HCT116 (cell line): ENCODE results near the gene NOX4. TPM values are rescaled to one million over a fixed set of nuclear protein-coding genes. Genes with fewer than 3 reads are reported as not detected.

Experiments used
- ATAC-seq: fragments of 200-7000 bp; cut with Tn5 transposase; 2 replicates; pipeline ENCODE4 v1.9.1; 2020; ENCODE audit warnings: mild to moderate bottlenecking, moderate library complexity
- BruUV-seq: library from RNA; stranded (reverse); fragments of 400-500 nt; replicated peaks from 2 replicates; lab custom pipeline; 2021; lab: Mats Ljungman, UMichigan
- CTCF ChIA-PET: fragments of 300-600 bp; sonication (Branson Sonifier 250); formaldehyde crosslinking; loops from one replicate; lab custom pipeline; 2021; ENCODE audit warnings: antibody characterized with exemption; lab: Charles Lee
- POLR2A ChIA-PET: fragments of 300-600, 350-600 bp; sonication (Branson Sonifier 250); formaldehyde crosslinking; loops from one replicate; lab custom pipeline; 2021; ENCODE audit warnings: antibody characterized with exemption; lab: Charles Lee
- RAD21 ChIA-PET, 2 experiments: fragments of 300-600 bp; sonication (Branson Sonifier 250); formaldehyde crosslinking; loops; one replicate each; lab custom pipeline; 2023; ENCODE audit warnings: low total read pairs in 2 of 2; ENCODE audit not compliant: uncharacterized antibody in 2 of 2, unreplicated experiment in 2 of 2, low non-redundant PET in 1 of 2; lab: Charles Lee
- DNase-seq: peaks from one replicate; pipeline ENCODE4 v3.0.0-alpha.2; 2010; ENCODE audit warnings: low read depth, low spot score
- H2AFZ ChIP-seq: fragments of 200-600 bp; shearing (Covaris generic), sonication (generic); 2 replicates; pipeline ENCODE4 v1.6.1; 2017; ENCODE audit warnings: low read depth, mixed run types, mixed read lengths, antibody characterized with exemption, low read length; ENCODE audit not compliant: poor library complexity, severe bottlenecking
- H3K27ac ChIP-seq: 2 replicates; pipeline ENCODE4 v1.5.1; 2012; ENCODE audit warnings: low read depth, low read length
- H3K27me3 ChIP-seq: fragments of 200-600 bp; sonication (generic); 2 replicates; pipeline ENCODE4 v1.6.1; 2016; ENCODE audit warnings: mixed run types, low read length, mixed read lengths; ENCODE audit not compliant: insufficient read depth
- H3K36me3 ChIP-seq, 2 experiments: fragments of 200-500 bp in 1 of 2; fragments of 200-600 bp in 1 of 2; sonication (Bioruptor generic) in 1 of 2; sonication (generic) in 1 of 2; 2 replicates each; pipeline versions ENCODE4 v1.5.1 to v1.6.1; 2014 to 2016; ENCODE audit warnings: low read length in 2 of 2, inconsistent platforms in 1 of 2, mixed read lengths in 1 of 2, mixed run types in 1 of 2; ENCODE audit not compliant: insufficient read depth in 2 of 2, control insufficient read depth in 1 of 2
- H3K4me1 ChIP-seq, 2 experiments: fragments of 200-600 bp in 1 of 2; sonication (generic) in 1 of 2; 2 replicates each; pipeline versions ENCODE4 v1.5.1 to v1.6.1; 2012 to 2017; ENCODE audit warnings: low read length in 2 of 2, inconsistent platforms in 1 of 2, mild to moderate bottlenecking in 1 of 2, mixed read lengths in 1 of 2, mixed run types in 1 of 2, moderate library complexity in 1 of 2; ENCODE audit not compliant: insufficient read depth in 2 of 2, control insufficient read depth in 1 of 2
- H3K4me2 ChIP-seq: fragments of 200-600 bp; sonication (generic); 2 replicates; pipeline ENCODE4 v1.6.1; 2017; ENCODE audit warnings: mixed run types, low read length, mixed read lengths
- H3K4me3 ChIP-seq, 2 experiments: fragments of 200-600 bp in 1 of 2; sonication (generic) in 1 of 2; replicated peaks in 1 of 2; 2 replicates each; pipeline ENCODE4 v1.5.1; 2011 to 2016; ENCODE audit warnings: low read length in 2 of 2, control low read depth in 1 of 2, low read depth in 1 of 2, mild to moderate bottlenecking in 1 of 2, mixed read lengths in 1 of 2, mixed run types in 1 of 2
- H3K79me2 ChIP-seq: fragments of 200-600 bp; sonication (generic); 2 replicates; pipeline ENCODE4 v1.6.1; 2017; ENCODE audit warnings: mild to moderate bottlenecking, mixed run types, low read length, moderate library complexity, mixed read lengths; ENCODE audit not compliant: insufficient read depth
- H3K9ac ChIP-seq: fragments of 200-600 bp; sonication (generic); 2 replicates; pipeline ENCODE4 v1.6.1; 2016; ENCODE audit warnings: low read length, mixed read lengths
- H3K9me2 ChIP-seq: fragments of 200-600 bp; sonication (generic), shearing (Covaris generic); 2 replicates; pipeline ENCODE4 v1.6.1; 2017; ENCODE audit warnings: mixed run types, mild to moderate bottlenecking, moderate library complexity; ENCODE audit not compliant: insufficient read depth
- H3K9me3 ChIP-seq, 2 experiments: fragments of 200-500 bp in 1 of 2; fragments of 200-600 bp in 1 of 2; sonication (Bioruptor generic) in 1 of 2; sonication (generic) in 1 of 2; 2 replicates each; pipeline ENCODE4 v1.6.1; 2014 to 2017; ENCODE audit warnings: low read length in 2 of 2, mixed read lengths in 2 of 2, inconsistent platforms in 1 of 2, low read depth in 1 of 2, mild to moderate bottlenecking in 1 of 2, mixed run types in 1 of 2, moderate library complexity in 1 of 2; ENCODE audit not compliant: control insufficient read depth in 1 of 2, insufficient read depth in 1 of 2
- H4K20me1 ChIP-seq: fragments of 200-600 bp; sonication (generic), shearing (Covaris generic); 2 replicates; pipeline ENCODE4 v1.6.1; 2017; ENCODE audit warnings: mixed run types, mild to moderate bottlenecking, moderate library complexity; ENCODE audit not compliant: insufficient read depth
- ATF3 ChIP-seq: IDR thresholded peaks from 2 replicates; pipeline ENCODE4 v1.6.1; 2012
- CBX3 ChIP-seq: IDR thresholded peaks from 2 replicates; pipeline ENCODE4 v1.6.1; 2012; ENCODE audit warnings: low read depth
- CEBPB ChIP-seq: IDR thresholded peaks from 2 replicates; pipeline ENCODE4 v1.6.1; 2012; ENCODE audit warnings: low read depth
- CTCF ChIP-seq, 3 experiments: fragments of 200-600 bp in 1 of 3; sonication (generic) in 1 of 3; IDR thresholded peaks in 2 of 3; conservative IDR thresholded peaks in 1 of 3; 2 replicates each; pipeline ENCODE4 v1.5.1; 2012 to 2017; ENCODE audit warnings: low read depth in 2 of 3, low read length in 2 of 3, antibody characterized with exemption in 1 of 3, borderline replicate concordance in 1 of 3, control low read depth in 1 of 3, mild to moderate bottlenecking in 1 of 3, mixed read lengths in 1 of 3, mixed run types in 1 of 3, moderate library complexity in 1 of 3; ENCODE audit not compliant: insufficient read depth in 1 of 3
- EGR1 ChIP-seq: IDR thresholded peaks from 2 replicates; pipeline ENCODE4 v1.6.1; 2012; ENCODE audit warnings: low read depth
- ELF1 ChIP-seq: IDR thresholded peaks from 2 replicates; pipeline ENCODE4 v1.6.1; 2012; ENCODE audit warnings: low read depth, borderline replicate concordance
- EZH2 ChIP-seq: fragments of 200-600 bp; sonication (generic); IDR thresholded peaks from 2 replicates; pipeline ENCODE4 v1.6.1; 2017; ENCODE audit warnings: antibody characterized with exemption, mixed run types
- FOSL1 ChIP-seq: IDR thresholded peaks from 2 replicates; pipeline ENCODE4 v1.6.1; 2012; ENCODE audit warnings: low read depth
- JUND ChIP-seq: IDR thresholded peaks from 2 replicates; pipeline ENCODE4 v1.6.1; 2012
- MAX ChIP-seq: IDR thresholded peaks from 2 replicates; pipeline ENCODE4 v1.6.1; 2012
- POLR2A ChIP-seq: IDR thresholded peaks from 2 replicates; pipeline ENCODE4 v1.7.0; 2011; ENCODE audit warnings: borderline replicate concordance; ENCODE audit not compliant: insufficient read depth, insufficient read length; ENCODE audit errors: extremely low read depth
- POLR2AphosphoS5 ChIP-seq: IDR thresholded peaks from 2 replicates; pipeline ENCODE4 v1.6.1; 2011; ENCODE audit warnings: mild to moderate bottlenecking, low read depth, low read length, moderate library complexity
- RAD21 ChIP-seq: IDR thresholded peaks from 2 replicates; pipeline ENCODE4 v1.6.1; 2012; ENCODE audit warnings: low read depth, mild to moderate bottlenecking
- SIN3A ChIP-seq: IDR thresholded peaks from 2 replicates; pipeline ENCODE4 v1.6.1; 2012; ENCODE audit warnings: low read depth
- SP1 ChIP-seq: IDR thresholded peaks from 2 replicates; pipeline ENCODE4 v1.6.1; 2012; ENCODE audit warnings: low read depth
- TCF7L2 ChIP-seq: IDR thresholded peaks from 2 replicates; pipeline ENCODE4 v1.7.0; 2011; ENCODE audit warnings: borderline replicate concordance, inconsistent platforms; ENCODE audit not compliant: insufficient read depth, insufficient read length; ENCODE audit errors: extremely low read depth
- ZFX ChIP-seq: fragments of 450-650 bp; IDR thresholded peaks from 2 replicates; pipeline ENCODE4 v1.6.1; 2017
- ZNF274 ChIP-seq: fragments of 200-500 bp; sonication (Bioruptor generic); IDR thresholded peaks from 2 replicates; pipeline ENCODE4 v1.6.1; 2014; ENCODE audit warnings: mild to moderate bottlenecking, low read depth, low read length, inconsistent platforms
- intact Hi-C: fragments of 100-400 bp; cut with micrococcal nuclease; formaldehyde crosslinking; loops from 2 replicates; pipeline ENCODE4 v1.10.0; 2022
- total RNA-seq: library from RNA; stranded (reverse); gene quantifications from one replicate; pipeline ENCODE4 v1.2.1, GENCODE V29; 2021; ENCODE audit not compliant: unreplicated experiment
- TF ChIP-seq, protein P1 (sequence below): IDR thresholded peaks from 2 replicates; pipeline ENCODE4 v1.6.1; 2011; ENCODE audit warnings: mild to moderate bottlenecking, low read length, moderate library complexity; ENCODE audit not compliant: insufficient replicate concordance; ENCODE audit errors: extremely low read depth
- TF ChIP-seq, protein P2 (sequence below): IDR thresholded peaks from 2 replicates; pipeline ENCODE4 v1.6.1; 2012; ENCODE audit warnings: low read depth

Gene NOX4
- total RNA-seq, 1 experiment from 2014 or later: not detected

DNA sequence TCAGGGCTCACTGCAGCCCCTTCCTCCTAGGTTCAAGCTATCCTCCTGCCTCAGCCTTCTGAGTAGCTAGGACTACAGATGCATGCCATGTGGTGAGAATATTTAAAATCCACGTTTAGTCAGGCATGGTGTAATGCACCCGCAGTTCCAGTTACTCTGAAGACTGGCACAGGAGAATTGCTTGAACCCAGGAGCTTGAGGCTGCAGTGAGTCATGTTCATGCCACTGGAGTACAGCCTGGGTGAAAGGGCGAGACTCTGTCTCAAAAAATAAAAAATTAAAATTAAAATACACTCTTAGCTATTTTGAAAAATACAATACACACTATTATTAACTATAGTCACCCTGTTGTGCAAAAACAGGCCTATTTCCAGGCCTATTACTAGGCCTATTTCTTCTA is 38.4 kb downstream of the NOX4 start:
- H3K4me3 ChIP-seq: no peak overlapping the region
- ATAC-seq: no peak
- H3K27me3 ChIP-seq: no peaks in the 10 kb centered on the region
- CTCF ChIA-PET: no interaction called here
- H3K79me2 ChIP-seq: no peaks in the 10 kb centered on the region
- H3K4me1 ChIP-seq: no peaks in the 10 kb centered on the region
- intact Hi-C loops: no loop called here
- BruUV-seq: no TSS peak
- POLR2A ChIA-PET: no interaction called here
- no peaks in the 10 kb centered on the region for H3K9me3 ChIP-seq
- no peak for DNase-seq
- no peak overlapping the region for H3K9ac ChIP-seq
- no peaks in the 10 kb centered on the region for H4K20me1 ChIP-seq
- RAD21 ChIA-PET: no interaction called here
- H3K27ac ChIP-seq: no peak overlapping the region
- H2AFZ ChIP-seq: no peak overlapping the region
- TF ChIP-seq SP1 (no peak), EGR1 (no peak), CEBPB (no peak), CTCF (IDR thresholded peaks at IDR 0.05 in 2 of 3, conservative IDR thresholded peaks at IDR 0.05 in 1 of 3; ENCODE audit: borderline replicate concordance in 1 of 3, insufficient read depth in 1 of 3, low read depth in 2 of 3, low read length in 2 of 3) (no peak), ZNF274 (no peak), ATF3 (no peak), POLR2A (no peak), CBX3 (no peak), POLR2AphosphoS5 (no peak), RAD21 (no peak), ZFX (no peak), EZH2 (no peak), ELF1 (no peak), MAX (no peak), TCF7L2 (no peak), JUND (no peak), FOSL1 (no peak), SIN3A (no peak)
- TF ChIP-seq, protein P1, sequence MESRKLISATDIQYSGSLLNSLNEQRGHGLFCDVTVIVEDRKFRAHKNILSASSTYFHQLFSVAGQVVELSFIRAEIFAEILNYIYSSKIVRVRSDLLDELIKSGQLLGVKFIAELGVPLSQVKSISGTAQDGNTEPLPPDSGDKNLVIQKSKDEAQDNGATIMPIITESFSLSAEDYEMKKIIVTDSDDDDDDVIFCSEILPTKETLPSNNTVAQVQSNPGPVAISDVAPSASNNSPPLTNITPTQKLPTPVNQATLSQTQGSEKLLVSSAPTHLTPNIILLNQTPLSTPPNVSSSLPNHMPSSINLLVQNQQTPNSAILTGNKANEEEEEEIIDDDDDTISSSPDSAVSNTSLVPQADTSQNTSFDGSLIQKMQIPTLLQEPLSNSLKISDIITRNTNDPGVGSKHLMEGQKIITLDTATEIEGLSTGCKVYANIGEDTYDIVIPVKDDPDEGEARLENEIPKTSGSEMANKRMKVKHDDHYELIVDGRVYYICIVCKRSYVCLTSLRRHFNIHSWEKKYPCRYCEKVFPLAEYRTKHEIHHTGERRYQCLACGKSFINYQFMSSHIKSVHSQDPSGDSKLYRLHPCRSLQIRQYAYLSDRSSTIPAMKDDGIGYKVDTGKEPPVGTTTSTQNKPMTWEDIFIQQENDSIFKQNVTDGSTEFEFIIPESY: no peak
- TF ChIP-seq, protein P2, sequence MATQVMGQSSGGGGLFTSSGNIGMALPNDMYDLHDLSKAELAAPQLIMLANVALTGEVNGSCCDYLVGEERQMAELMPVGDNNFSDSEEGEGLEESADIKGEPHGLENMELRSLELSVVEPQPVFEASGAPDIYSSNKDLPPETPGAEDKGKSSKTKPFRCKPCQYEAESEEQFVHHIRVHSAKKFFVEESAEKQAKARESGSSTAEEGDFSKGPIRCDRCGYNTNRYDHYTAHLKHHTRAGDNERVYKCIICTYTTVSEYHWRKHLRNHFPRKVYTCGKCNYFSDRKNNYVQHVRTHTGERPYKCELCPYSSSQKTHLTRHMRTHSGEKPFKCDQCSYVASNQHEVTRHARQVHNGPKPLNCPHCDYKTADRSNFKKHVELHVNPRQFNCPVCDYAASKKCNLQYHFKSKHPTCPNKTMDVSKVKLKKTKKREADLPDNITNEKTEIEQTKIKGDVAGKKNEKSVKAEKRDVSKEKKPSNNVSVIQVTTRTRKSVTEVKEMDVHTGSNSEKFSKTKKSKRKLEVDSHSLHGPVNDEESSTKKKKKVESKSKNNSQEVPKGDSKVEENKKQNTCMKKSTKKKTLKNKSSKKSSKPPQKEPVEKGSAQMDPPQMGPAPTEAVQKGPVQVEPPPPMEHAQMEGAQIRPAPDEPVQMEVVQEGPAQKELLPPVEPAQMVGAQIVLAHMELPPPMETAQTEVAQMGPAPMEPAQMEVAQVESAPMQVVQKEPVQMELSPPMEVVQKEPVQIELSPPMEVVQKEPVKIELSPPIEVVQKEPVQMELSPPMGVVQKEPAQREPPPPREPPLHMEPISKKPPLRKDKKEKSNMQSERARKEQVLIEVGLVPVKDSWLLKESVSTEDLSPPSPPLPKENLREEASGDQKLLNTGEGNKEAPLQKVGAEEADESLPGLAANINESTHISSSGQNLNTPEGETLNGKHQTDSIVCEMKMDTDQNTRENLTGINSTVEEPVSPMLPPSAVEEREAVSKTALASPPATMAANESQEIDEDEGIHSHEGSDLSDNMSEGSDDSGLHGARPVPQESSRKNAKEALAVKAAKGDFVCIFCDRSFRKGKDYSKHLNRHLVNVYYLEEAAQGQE: no peak
- no peak overlapping the region for H3K4me2 ChIP-seq
- H3K9me2 ChIP-seq: no peaks in the 10 kb centered on the region
- no peaks in the 10 kb centered on the region for H3K36me3 ChIP-seq
